Measurements from ENCODE around the gene CTDNEP1.
A peak's percentile ranks its signal among the peaks of the same experiment; 100 is the strongest.

CTDNEP1 gene

DNA sequence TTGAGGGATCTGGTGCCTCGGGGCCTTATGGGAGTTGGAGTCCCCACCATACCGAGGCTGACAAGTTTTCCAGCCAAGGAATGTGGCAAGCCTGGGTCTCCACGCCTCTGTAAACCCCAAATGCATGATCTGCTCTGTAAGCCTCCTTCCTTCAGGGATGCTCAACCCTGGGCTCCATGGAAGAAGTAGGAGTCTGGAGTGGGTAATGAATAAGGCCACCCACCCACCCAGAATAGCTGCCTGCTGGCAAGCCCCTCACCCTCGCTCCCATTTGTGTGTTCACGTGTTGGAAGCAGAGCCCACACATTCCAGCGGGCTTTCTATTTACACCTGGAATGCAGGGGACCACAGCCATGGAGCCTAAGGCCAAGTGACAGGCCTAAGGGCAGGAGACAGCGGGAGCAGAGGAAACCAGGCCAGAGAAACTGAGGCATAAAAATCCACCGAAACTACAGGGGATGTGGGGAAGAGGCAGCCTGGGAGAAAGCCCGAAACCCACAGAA, 36.3 kb downstream of the CTDNEP1 start:
- no peak for DNase-seq (ENCODE audit: low read depth, low spot score)
- TF ChIP-seq, protein P1, sequence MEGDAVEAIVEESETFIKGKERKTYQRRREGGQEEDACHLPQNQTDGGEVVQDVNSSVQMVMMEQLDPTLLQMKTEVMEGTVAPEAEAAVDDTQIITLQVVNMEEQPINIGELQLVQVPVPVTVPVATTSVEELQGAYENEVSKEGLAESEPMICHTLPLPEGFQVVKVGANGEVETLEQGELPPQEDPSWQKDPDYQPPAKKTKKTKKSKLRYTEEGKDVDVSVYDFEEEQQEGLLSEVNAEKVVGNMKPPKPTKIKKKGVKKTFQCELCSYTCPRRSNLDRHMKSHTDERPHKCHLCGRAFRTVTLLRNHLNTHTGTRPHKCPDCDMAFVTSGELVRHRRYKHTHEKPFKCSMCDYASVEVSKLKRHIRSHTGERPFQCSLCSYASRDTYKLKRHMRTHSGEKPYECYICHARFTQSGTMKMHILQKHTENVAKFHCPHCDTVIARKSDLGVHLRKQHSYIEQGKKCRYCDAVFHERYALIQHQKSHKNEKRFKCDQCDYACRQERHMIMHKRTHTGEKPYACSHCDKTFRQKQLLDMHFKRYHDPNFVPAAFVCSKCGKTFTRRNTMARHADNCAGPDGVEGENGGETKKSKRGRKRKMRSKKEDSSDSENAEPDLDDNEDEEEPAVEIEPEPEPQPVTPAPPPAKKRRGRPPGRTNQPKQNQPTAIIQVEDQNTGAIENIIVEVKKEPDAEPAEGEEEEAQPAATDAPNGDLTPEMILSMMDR (IDR thresholded peaks at IDR 0.05; ENCODE audit: low read depth, low read length), result no peak
- peak overlapping the region; percentile 40 for H3K4me3 ChIP-seq (ENCODE audit: low read depth, low read length)
- in situ Hi-C loops (cut with HindIII; ENCODE audit: low sequenced_read_pairs), result no loop called here

DNA sequence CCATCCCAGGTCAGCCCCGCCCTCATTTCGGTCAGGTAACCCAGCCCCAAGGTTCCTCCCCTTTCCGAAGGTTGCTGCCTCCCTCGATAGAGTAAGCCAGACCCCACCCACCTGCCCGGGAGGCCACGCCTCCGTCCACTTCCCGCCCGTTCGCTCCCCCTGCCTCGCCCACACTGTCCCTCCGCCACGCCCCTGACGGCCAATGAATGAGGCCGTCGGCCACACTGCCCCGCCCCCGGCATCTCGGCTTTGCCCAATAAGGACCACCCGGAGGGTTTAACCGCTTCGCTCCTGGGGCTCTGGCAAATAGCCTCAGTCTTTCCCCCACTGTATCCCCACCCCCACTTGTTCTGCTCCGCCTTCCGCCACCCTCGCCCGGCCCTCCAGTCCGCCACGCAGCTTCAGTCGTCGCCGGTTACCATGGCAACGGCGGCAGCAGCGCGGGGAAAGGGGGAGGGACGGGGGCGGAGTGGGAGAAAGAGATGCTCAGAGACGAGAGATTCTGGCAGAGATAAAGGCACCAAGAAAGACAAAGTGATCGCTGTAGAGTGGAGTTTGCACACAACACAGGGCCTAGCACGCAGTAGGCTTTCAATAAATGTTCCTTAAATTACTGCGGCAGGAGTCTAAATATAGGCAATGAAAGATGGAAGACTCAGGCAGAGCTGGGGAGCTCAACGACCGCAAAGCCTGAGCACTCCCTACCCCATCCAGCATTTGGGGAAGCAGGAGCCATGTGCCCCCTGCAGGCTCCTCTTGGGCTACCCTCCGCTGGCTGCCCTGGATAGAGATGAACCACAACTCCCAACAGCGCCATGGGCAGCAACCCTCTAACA, 37.0 kb downstream of the CTDNEP1 start:
- H3K4me3 ChIP-seq (ENCODE audit: low read depth, low read length), result peak overlapping the region; percentile 40
- TF ChIP-seq, protein P1 (IDR thresholded peaks at IDR 0.05; ENCODE audit: low read depth, low read length), result peak; percentile 67
- in situ Hi-C loops (cut with HindIII; ENCODE audit: low sequenced_read_pairs), result no loop called here
- peak; percentile 98 for DNase-seq (ENCODE audit: low read depth, low spot score)

DNA sequence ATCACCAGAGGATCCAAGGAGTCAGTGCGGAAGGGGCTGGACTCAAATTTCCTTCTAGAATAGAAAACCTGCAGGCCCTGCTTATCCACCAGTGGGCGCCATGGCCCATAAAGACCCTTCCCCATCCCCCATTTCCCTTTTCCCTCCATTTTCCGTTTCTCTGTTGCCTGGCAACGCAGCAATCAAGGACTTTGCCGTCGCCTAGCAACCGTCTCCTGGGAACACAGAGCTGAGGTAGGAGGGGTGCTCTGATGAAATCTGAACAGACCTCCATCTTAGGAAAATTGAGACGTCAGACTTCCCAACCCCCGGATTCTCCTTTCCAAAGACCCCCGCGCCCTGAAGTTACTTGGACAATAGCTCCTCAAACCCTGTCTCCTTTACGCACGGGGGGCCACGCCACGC, 37.6 kb downstream of the CTDNEP1 start:
- H3K4me3 ChIP-seq (ENCODE audit: low read depth, low read length), result peak overlapping the region; percentile 40
- DNase-seq (ENCODE audit: low read depth, low spot score), result peak; percentile 79
- in situ Hi-C loops (cut with HindIII; ENCODE audit: low sequenced_read_pairs), result no loop called here
- TF ChIP-seq, protein P1 (IDR thresholded peaks at IDR 0.05; ENCODE audit: low read depth, low read length), result peak; percentile 60

DNA sequence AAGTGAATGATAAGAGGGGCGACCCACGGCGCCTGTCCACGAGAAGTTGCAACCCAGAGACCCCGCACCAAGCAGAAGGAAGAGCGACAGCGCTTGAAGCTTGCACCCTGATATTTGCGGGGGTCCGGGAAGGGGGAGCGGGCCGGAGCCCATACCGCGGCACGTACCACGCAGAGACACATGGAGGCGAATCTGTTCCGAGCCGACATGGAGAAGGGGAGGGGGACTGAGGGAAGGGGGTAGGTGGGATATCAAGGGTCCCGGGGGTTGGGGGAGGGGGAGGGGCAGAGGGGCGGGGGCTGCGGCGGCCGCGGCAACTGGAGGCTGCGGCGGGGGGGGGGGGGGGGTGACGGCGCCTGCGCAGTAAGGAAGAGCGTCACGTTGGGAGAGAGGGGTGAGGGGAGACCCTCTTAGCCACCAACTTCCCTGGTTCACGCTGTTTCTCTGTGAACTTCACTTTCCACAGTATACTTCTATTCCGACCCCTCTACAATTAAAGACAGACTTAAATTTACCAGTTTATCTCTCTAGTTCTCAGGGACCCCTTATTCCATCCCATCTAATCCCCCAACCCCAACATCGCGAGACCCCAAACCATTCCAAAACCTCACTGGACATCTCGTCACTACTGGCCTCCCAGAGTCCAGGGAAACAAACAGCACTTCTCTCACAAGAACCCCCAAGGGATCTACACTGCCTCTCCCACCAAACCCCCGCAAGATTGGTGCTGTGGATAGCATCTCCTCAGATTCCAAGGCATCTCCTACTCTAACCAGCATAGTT, 39.9 kb downstream of the CTDNEP1 start:
- in situ Hi-C loops (cut with HindIII; ENCODE audit: low sequenced_read_pairs), result no loop called here
- TF ChIP-seq, protein P1 (IDR thresholded peaks at IDR 0.05; ENCODE audit: low read depth, low read length), result no peak
- peak overlapping the region; percentile 21 for H3K4me3 ChIP-seq (ENCODE audit: low read depth, low read length)
- no peak for DNase-seq (ENCODE audit: low read depth, low spot score)

DNA sequence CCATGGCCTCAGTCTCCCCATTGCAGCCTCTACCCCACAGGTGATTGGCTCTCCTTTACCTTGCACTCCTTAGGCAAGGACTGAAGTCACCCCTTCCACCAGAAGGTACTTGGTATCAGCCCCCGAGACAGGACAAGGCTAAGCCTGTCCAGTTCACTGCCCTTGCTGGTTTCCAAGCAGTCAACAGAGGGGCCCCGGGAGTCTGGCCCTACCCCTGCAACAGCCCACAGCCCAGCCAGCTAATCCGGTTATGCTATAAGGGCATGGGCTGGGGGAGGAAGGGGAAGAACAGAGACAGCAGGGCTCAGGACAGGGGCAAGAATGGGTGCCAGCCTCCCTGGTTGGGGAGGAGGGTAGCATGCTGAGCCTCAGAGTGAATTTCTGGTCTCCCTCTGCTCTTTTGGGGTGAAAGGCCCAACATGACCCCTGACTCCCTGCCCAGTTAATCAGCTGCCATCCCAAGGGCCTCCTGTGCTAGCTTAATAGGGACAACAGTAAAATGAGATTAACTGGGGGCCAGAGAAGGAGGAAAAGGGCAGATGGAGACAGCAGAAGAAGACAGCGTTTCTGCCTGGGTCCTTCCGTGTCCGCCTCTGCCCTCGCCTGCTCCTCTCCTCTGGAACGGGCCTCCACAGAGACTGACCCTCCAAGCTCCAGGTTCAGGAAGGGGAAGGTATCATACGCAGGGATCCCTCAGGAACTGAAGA, 42.6 kb downstream of the CTDNEP1 start:
- TF ChIP-seq, protein P1 (IDR thresholded peaks at IDR 0.05; ENCODE audit: low read depth, low read length), result no peak
- H3K4me3 ChIP-seq (ENCODE audit: low read depth, low read length), result no peak overlapping the region
- DNase-seq (ENCODE audit: low read depth, low spot score), result no peak
- in situ Hi-C loops (cut with HindIII; ENCODE audit: low sequenced_read_pairs), result no loop called here

DNA sequence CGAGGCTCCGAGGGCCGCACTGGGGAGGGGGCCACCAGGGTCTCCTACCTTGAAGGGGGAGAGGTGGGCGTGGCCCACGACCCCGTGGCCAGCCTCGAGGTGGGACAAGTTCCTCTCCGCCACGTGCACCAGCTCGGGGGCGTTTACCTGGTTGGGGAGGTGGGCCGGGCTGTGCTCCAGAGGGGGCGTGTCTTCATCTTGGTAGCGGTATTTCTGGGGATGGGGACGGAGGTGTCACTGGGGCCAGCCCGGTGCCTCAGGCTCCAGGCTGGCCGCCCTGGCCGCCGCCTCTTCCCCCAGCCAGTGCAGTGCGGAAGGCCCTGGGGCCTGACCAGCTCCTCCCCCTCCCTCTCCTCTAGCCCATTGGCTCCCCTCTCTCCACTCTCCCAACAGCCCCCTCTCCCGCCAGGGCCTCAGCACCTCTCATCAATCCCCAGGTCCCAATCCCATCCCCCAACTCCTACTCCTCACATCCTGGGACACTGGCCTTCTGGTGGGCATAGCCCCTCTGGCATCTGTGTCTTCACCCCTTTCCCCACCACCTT, 43.4 kb downstream of the CTDNEP1 start:
- DNase-seq (ENCODE audit: low read depth, low spot score), result no peak
- in situ Hi-C loops (cut with HindIII; ENCODE audit: low sequenced_read_pairs), result no loop called here
- TF ChIP-seq, protein P1 (IDR thresholded peaks at IDR 0.05; ENCODE audit: low read depth, low read length), result no peak
- H3K4me3 ChIP-seq (ENCODE audit: low read depth, low read length), result no peak overlapping the region

Data from astrocyte of the spinal cord (primary cell).